ENCODE measurements around the gene RAB27B. TPM values are rescaled to one million over a fixed set of nuclear protein-coding genes. Genes with fewer than 3 reads are reported as not detected.

RAB27B gene
- total RNA-seq, 2 experiments from 2014 or later: 5.0 to 5.2 TPM

DNA sequence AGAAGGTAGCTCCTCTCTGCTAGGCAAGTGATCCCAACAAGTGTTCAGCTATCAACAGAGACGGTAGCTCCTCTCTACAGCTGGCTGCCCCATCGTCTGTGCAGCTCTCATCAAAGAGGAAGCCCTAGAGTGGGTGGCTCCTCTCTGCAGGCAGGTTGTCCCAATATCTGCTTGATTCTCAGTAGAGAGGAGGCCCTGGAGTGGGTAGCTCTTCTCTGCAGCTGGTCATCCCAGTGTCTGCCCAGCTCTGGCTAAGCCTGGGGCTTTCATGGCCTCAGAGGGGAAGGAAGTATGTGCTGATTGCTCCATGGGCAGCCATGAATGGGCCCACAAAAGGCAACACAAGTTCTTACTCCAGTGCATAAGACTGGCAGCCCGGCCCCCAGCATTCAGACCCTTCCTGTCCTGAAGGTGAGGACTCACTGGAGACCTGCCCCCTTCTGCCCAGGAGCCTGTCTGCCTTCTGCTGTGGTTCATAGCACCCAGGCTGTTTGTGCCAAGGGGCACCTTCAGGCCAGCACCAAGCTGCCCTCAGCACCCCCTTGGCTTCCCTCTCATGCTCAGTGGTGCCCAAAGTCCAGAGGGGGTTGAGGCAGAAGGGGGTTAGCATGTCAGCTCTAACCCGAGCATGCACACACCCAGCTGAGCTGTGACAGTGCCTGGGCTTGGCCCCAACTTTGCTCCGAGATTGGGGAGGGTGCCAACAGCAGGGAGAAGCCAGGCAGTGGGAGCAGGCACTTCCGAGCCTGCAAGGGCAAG, 82.1 kb downstream of the RAB27B start:
- POLR2A ChIA-PET: no interaction called here

DNA sequence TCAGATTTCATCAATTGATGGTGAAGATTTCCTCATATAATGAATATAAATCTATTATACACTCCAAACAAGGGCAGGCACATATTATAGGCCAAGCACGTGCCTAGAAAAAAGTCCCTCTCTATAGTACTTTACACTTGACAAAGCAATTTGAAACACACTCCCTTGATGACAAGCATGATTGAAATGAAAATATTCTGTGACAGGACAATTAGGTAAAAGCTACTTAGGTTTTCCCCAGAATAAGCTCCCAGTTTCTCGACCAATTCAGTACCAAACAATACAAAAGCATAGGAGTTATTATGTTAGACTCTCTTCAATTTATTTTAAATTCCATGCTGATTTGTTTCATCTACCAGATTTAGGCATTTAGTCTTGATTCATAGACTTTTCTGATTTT, 83.3 kb downstream of the RAB27B start:
- Mint-ChIP-seq H3K4me1 (no peaks in the 10 kb centered on the region), H3K27ac (no peak overlapping the region), H3K27me3 (peaks cover 3% of the 10 kb centered on the region), H3K36me3 (ENCODE audit: low read depth) (no peaks in the 10 kb centered on the region), H3K4me3 (no peak overlapping the region), H3K9me3 (no peaks in the 10 kb centered on the region)
- ChIA-PET CTCF (no interaction called here), POLR2A (no interaction called here)
- no peak for DNase-seq

More for the DNA sequence above, 82.1 kb downstream of the RAB27B start:
- no peak for DNase-seq
- CTCF ChIA-PET: no interaction called here
- Mint-ChIP-seq H3K27me3 (peaks cover 4% of the 10 kb centered on the region), H3K4me3 (no peak overlapping the region), H3K27ac (no peak overlapping the region), H3K9me3 (no peaks in the 10 kb centered on the region), H3K36me3 (ENCODE audit: low read depth) (no peaks in the 10 kb centered on the region), H3K4me1 (no peaks in the 10 kb centered on the region)

DNA sequence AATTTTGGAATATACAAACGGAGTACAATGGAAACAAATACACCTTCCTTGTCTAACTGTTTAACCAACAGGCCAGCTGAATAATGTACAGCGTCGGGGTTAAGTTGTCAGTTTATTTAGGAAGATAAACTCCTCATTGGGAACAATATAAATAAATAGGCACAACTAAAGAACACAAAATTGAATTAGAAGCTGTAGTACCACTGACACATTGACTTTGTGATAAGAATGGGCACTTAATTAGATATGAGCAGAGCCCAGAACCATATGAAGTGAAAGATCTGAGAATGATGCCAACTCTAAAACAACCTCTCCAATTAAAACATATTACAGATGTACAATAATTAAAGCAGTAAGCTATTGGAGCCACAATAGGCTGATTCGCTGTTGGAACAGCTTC, 86.5 kb downstream of the RAB27B start:
- CTCF ChIA-PET: no interaction called here
- Mint-ChIP-seq H3K9me3 (no peaks in the 10 kb centered on the region), H3K4me3 (no peak overlapping the region)

DNA sequence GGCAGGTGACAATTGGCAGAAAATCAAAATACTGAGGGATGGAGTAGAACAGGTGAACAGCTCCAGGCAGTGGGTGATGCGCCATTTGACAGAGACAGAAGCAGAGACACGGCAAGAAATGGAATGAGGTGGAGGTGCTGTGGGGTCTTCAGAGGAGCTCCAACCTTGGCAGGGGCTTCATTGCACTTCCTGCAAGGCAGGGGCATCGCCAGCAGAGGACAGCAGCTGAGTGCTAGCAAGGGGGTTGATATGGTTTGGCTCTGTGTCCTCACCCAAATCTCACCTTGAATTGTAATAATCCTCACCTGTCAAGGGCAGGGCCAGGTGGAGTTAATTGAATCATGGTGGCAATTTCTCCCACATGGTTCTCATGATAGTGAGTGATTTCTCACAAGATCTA, 88.2 kb downstream of the RAB27B start:
- no peaks in the 10 kb centered on the region for H3K9me3 Mint-ChIP-seq
- H3K27ac Mint-ChIP-seq: no peak overlapping the region
- no peaks in the 10 kb centered on the region for H3K27me3 Mint-ChIP-seq
- ChIA-PET POLR2A (no interaction called here), CTCF (interaction anchor here (1.1 kb wide), 1 partner anchor 45 kb away, joined by 3 read pairs; no protein-coding TSS in a partner anchor)
- DNase-seq: no peak
- H3K36me3 Mint-ChIP-seq (ENCODE audit: low read depth): no peaks in the 10 kb centered on the region
- H3K4me3 Mint-ChIP-seq: no peak overlapping the region
- no peaks in the 10 kb centered on the region for H3K4me1 Mint-ChIP-seq

More for the DNA sequence above, 86.5 kb downstream of the RAB27B start:
- Mint-ChIP-seq H3K36me3 (ENCODE audit: low read depth) (no peaks in the 10 kb centered on the region), H3K27ac (no peak overlapping the region), H3K27me3 (no peaks in the 10 kb centered on the region), H3K4me1 (no peaks in the 10 kb centered on the region)
- DNase-seq: no peak
- POLR2A ChIA-PET: no interaction called here

DNA sequence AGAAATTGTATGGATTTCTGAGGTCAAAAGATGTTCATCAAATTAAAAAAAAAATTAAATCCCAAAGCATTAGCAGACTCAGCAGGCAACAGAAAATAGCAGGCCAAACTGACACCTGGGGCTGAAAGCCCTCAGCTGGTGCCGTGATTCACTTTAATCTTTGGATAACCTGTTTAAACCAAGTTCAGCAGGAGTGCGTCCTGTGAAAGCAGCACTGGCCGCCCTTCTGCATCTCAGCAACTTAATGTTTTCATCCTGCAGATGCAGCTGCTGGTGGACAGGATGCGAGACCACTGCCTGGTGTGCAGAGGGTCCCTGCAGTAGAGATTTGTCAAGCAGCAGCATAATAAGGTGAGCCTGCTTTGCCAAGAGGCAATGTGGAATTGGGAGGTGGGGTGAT, 89.8 kb downstream of the RAB27B start:
- no peak overlapping the region for H3K27ac Mint-ChIP-seq
- no peaks in the 10 kb centered on the region for H3K36me3 Mint-ChIP-seq (ENCODE audit: low read depth)
- no peak for DNase-seq
- no peaks in the 10 kb centered on the region for H3K9me3 Mint-ChIP-seq
- no peaks in the 10 kb centered on the region for H3K4me1 Mint-ChIP-seq
- ChIA-PET CTCF (no interaction called here), POLR2A (no interaction called here)
- no peak overlapping the region for H3K4me3 Mint-ChIP-seq
- no peaks in the 10 kb centered on the region for H3K27me3 Mint-ChIP-seq

DNA sequence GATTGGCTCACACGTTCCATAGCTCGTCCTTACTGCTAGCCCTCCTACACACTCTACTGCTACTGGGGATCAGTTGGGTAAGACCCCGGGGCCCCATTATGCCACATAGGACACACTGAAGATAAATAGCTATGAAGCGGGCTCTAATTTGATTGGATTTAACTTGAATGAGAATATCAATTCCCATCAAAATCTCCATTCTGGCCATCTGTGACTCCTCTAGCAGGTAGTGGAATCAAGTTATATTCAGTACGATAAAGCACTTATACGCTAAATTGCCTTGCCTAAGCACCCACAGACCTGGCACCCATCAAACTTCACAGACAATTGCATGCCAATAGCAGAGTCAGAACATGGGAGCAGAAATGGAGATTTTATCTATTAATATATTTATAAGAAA, 91.1 kb downstream of the RAB27B start:
- ChIA-PET CTCF (no interaction called here), POLR2A (no interaction called here)
- Mint-ChIP-seq H3K9me3 (no peaks in the 10 kb centered on the region), H3K36me3 (ENCODE audit: low read depth) (no peaks in the 10 kb centered on the region), H3K27me3 (no peaks in the 10 kb centered on the region), H3K4me3 (no peak overlapping the region), H3K4me1 (no peaks in the 10 kb centered on the region), H3K27ac (no peak overlapping the region)
- DNase-seq: no peak

DNA sequence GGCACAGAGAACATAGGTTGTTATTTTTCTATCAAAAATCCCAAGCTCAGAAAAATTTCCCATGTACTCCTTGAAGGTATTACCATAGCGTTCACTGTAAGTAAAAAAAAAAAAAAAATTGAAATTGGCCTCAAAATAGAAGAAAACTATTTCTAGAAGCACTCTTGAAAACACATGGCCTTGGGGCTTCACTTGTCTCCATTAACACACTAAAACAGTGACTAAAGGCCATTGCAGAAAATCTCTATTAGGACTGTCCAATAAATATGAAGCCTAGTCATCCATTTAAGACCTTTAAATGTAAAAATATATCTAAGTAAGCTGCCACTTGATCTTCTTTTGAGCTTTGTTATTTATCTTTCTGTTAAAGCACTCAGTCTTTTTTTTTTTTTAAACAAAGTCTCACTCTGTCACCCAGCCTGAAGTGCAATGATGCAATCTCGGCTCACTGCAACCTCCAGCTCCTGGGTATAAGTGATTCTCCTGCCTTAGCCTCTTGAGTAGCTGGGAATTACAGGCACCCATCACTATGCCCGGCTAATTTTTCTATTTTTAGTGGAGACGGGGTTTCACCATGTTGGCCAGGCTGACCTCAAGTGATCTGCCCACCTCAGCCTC, 95.2 kb downstream of the RAB27B start:
- Mint-ChIP-seq H3K27me3 (no peaks in the 10 kb centered on the region), H3K9me3 (no peaks in the 10 kb centered on the region), H3K4me3 (no peak overlapping the region), H3K36me3 (ENCODE audit: low read depth) (no peaks in the 10 kb centered on the region), H3K4me1 (no peaks in the 10 kb centered on the region), H3K27ac (no peak overlapping the region)
- DNase-seq: no peak
- ChIA-PET POLR2A (no interaction called here), CTCF (interaction anchor here (0.7 kb wide), 1 partner anchor 12 kb away, joined by 3 read pairs; no protein-coding TSS in a partner anchor)

DNA sequence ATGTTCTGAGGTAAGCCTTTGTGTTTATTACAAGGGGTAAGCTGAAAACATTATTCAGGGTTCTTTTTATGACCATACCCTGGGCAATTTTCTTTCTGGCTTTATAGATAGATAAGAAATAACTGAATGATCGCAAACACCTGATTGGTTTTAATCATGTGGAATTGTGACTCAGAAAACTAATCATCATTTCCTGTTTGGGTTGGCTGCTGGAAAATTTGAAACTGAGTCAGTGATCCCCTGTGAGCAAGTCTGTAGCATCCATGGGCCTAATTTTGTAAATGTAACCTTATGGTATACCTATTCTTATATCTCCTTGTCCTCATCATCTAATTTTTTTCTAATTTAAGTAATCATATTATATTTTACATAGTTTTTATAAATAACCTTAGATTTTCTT, 96.7 kb downstream of the RAB27B start:
- H3K4me1 Mint-ChIP-seq: no peaks in the 10 kb centered on the region
- ChIA-PET POLR2A (no interaction called here), CTCF (no interaction called here)
- peaks cover 1% of the 10 kb centered on the region for H3K27me3 Mint-ChIP-seq
- no peak for DNase-seq
- no peaks in the 10 kb centered on the region for H3K9me3 Mint-ChIP-seq
- H3K4me3 Mint-ChIP-seq: no peak overlapping the region
- no peak overlapping the region for H3K27ac Mint-ChIP-seq
- H3K36me3 Mint-ChIP-seq (ENCODE audit: low read depth): no peaks in the 10 kb centered on the region

DNA sequence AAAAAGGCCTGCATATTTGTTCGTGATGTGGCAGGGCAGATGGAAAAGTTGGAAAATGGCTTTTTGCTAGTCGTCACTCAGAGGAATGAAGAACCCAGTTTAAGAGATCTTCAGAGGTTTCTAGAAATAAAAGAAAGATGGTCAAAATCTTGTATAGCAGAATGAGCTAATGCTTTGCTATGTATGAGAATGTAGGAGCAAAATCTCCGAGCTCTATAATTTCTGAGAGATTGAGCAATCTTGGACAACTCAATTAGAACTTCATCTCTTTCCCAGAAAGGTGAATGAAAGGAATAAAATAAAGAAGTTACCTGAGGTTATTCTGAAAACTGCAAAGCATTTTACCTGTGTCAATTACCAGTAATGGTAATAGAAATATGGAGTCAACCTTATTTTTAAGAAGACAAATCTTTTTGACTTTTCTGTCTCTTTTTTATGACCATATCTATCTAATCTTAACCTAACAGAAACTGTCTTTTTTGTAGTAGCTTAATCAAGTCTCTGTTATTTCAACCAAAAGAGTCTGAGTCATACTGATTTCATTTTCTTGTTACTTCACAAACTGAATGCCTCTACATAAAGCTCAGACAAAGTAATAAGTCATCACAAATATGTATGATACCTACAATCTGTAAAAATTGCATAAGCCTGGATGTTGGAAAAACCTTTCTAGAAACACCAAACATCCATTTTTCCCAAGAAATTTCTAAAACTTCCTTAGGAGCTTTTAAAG, 98.5 kb downstream of the RAB27B start:
- DNase-seq: no peak
- Mint-ChIP-seq H3K27ac (no peak overlapping the region), H3K36me3 (ENCODE audit: low read depth) (no peaks in the 10 kb centered on the region), H3K9me3 (no peaks in the 10 kb centered on the region), H3K4me1 (no peaks in the 10 kb centered on the region), H3K27me3 (peaks cover 1% of the 10 kb centered on the region), H3K4me3 (no peak overlapping the region)
- ChIA-PET CTCF (no interaction called here), POLR2A (no interaction called here)

DNA sequence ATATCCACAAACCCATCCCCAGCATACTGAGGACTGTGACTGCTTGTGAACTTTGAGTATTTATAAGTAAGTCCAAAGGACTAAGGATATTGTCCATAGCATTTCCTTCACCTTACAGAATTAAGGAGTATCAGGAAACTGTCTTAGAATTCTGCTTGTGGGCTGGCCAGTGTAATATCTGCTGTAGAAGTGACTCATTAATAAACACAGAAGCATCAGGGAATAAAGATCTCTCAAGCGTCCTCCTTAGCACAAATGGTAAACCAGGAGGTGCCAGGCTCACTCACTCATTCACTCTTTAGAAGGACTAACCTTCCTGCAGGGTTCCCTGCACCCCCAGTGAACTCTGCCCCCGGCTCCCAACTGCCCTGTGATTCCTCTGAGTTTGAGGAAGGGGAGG, 100.0 kb downstream of the RAB27B start:
- Mint-ChIP-seq H3K9me3 (no peaks in the 10 kb centered on the region), H3K27ac (no peak overlapping the region), H3K4me3 (no peak overlapping the region), H3K27me3 (peaks cover 1% of the 10 kb centered on the region), H3K36me3 (ENCODE audit: low read depth) (no peaks in the 10 kb centered on the region), H3K4me1 (no peaks in the 10 kb centered on the region)
- ChIA-PET CTCF (no interaction called here), POLR2A (no interaction called here)
- DNase-seq: no peak

DNA sequence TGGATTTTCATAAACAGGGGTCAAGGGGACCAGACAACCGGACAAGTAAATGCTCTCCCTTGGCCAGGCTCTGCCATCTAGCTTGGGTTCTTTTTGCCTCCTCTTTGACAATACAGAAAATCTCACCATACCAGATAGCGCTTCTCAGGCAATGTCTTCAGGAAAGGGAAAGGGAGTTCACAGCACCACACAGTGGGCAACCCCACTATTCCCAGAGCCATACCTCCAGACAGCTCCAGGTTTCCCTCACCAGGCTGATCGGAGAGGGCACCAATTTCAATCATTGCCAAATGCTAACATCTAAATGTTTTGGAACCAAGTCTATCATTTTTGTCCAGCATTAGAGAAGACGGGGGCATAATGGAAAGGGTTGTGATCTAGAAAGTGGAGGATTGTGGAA, 102.9 kb downstream of the RAB27B start:
- ChIA-PET CTCF (no interaction called here), POLR2A (no interaction called here)
- Mint-ChIP-seq H3K9me3 (no peaks in the 10 kb centered on the region), H3K36me3 (ENCODE audit: low read depth) (no peaks in the 10 kb centered on the region), H3K4me3 (no peak overlapping the region), H3K27me3 (peaks cover 3% of the 10 kb centered on the region), H3K27ac (no peak overlapping the region), H3K4me1 (no peaks in the 10 kb centered on the region)
- DNase-seq: no peak

DNA sequence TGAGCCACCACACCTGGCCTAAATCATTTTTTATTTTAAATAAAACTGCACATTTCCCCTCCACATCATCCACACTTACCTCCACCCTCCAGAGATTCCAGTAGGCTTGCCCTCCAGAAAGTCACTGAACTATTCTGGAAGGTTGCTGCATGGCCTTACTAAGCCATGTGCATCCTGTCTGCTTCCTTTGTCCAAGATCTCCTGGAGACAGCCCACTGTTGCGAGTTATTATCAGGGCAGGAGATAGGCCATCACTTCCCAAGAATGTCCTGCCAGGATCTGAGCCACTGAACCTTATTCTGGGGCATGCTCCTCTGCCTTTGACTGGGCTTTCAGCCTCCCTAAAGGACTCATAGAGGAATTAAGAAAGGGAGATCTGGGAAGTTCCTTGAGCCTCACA, 104.2 kb downstream of the RAB27B start:
- ChIA-PET CTCF (no interaction called here), POLR2A (no interaction called here)
- H3K4me1 Mint-ChIP-seq: no peaks in the 10 kb centered on the region
- no peak overlapping the region for H3K4me3 Mint-ChIP-seq
- no peak overlapping the region for H3K27ac Mint-ChIP-seq
- peaks cover 3% of the 10 kb centered on the region for H3K27me3 Mint-ChIP-seq
- no peaks in the 10 kb centered on the region for H3K36me3 Mint-ChIP-seq (ENCODE audit: low read depth)
- H3K9me3 Mint-ChIP-seq: no peaks in the 10 kb centered on the region
- DNase-seq: no peak

DNA sequence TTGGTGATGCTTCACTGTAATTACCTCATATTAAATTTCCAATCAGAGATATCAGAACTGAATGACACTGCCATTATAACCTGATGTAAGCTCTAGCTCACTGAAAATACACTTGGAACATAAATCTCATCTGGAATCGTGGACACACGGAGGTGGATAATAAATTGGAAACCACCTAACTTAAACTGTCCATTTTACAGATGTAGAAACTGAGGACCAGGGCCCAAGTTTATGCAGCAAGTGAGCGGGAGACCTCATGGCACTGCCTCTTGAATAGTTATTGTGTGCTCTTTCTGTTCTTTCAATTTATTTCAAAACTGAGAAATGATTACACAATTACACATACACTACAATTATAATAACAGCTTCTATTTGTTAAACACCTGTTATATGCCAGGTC, 110.2 kb downstream of the RAB27B start:
- Mint-ChIP-seq H3K27me3 (peaks cover 1% of the 10 kb centered on the region), H3K27ac (no peak overlapping the region), H3K36me3 (ENCODE audit: low read depth) (no peaks in the 10 kb centered on the region), H3K9me3 (no peaks in the 10 kb centered on the region), H3K4me3 (no peak overlapping the region), H3K4me1 (no peaks in the 10 kb centered on the region)
- ChIA-PET CTCF (no interaction called here), POLR2A (no interaction called here)
- DNase-seq: no peak
